ENCODE results near the gene FOXI1.

FOXI1 gene

GRCh38 chr5:170152767-170153166 lies 47.1 kb downstream of the FOXI1 start:
- no peak for TF ChIP-seq SIN3A (IDR thresholded peaks at IDR 0.05; ENCODE audit: borderline replicate concordance, insufficient read depth, low read length)
- TF ChIP-seq, protein P1, sequence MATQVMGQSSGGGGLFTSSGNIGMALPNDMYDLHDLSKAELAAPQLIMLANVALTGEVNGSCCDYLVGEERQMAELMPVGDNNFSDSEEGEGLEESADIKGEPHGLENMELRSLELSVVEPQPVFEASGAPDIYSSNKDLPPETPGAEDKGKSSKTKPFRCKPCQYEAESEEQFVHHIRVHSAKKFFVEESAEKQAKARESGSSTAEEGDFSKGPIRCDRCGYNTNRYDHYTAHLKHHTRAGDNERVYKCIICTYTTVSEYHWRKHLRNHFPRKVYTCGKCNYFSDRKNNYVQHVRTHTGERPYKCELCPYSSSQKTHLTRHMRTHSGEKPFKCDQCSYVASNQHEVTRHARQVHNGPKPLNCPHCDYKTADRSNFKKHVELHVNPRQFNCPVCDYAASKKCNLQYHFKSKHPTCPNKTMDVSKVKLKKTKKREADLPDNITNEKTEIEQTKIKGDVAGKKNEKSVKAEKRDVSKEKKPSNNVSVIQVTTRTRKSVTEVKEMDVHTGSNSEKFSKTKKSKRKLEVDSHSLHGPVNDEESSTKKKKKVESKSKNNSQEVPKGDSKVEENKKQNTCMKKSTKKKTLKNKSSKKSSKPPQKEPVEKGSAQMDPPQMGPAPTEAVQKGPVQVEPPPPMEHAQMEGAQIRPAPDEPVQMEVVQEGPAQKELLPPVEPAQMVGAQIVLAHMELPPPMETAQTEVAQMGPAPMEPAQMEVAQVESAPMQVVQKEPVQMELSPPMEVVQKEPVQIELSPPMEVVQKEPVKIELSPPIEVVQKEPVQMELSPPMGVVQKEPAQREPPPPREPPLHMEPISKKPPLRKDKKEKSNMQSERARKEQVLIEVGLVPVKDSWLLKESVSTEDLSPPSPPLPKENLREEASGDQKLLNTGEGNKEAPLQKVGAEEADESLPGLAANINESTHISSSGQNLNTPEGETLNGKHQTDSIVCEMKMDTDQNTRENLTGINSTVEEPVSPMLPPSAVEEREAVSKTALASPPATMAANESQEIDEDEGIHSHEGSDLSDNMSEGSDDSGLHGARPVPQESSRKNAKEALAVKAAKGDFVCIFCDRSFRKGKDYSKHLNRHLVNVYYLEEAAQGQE (IDR thresholded peaks at IDR 0.05; ENCODE audit: insufficient read depth in 1 of 2, low read depth in 2 of 2, low read length in 2 of 2): no peak

- TF ChIP-seq, protein P1 (IDR thresholded peaks at IDR 0.05; ENCODE audit: insufficient read depth in 1 of 2, low read depth in 2 of 2, low read length in 2 of 2): no peak
- TF ChIP-seq TAF1 (IDR thresholded peaks at IDR 0.05; ENCODE audit: borderline replicate concordance, insufficient read depth, low read length) (no peak), SIN3A (IDR thresholded peaks at IDR 0.05; ENCODE audit: borderline replicate concordance, insufficient read depth, low read length) (no peak), FOXP2 (optimal IDR thresholded peaks at IDR 0.05; ENCODE audit: borderline replicate concordance, extremely low read depth, extremely low read length, insufficient read depth) (no peak), POLR2AphosphoS5 (IDR thresholded peaks at IDR 0.05; ENCODE audit: low read depth, low read length) (no peak)
These were observed 48.6 kb downstream of the FOXI1 start for GRCh38 chr5:170154297-170154696.

GRCh38 chr5:170154744-170155143 lies 49.0 kb downstream of the FOXI1 start:
- no peak for TF ChIP-seq TAF1 (IDR thresholded peaks at IDR 0.05; ENCODE audit: borderline replicate concordance, insufficient read depth, low read length)
- no peak for TF ChIP-seq POLR2AphosphoS5 (IDR thresholded peaks at IDR 0.05; ENCODE audit: low read depth, low read length)
- TF ChIP-seq FOXP2 (optimal IDR thresholded peaks at IDR 0.05; ENCODE audit: borderline replicate concordance, extremely low read depth, extremely low read length, insufficient read depth): no peak
- TF ChIP-seq, protein P1 (IDR thresholded peaks at IDR 0.05; ENCODE audit: insufficient read depth in 1 of 2, low read depth in 2 of 2, low read length in 2 of 2): no peak
- no peak for TF ChIP-seq SIN3A (IDR thresholded peaks at IDR 0.05; ENCODE audit: borderline replicate concordance, insufficient read depth, low read length)

DNA sequence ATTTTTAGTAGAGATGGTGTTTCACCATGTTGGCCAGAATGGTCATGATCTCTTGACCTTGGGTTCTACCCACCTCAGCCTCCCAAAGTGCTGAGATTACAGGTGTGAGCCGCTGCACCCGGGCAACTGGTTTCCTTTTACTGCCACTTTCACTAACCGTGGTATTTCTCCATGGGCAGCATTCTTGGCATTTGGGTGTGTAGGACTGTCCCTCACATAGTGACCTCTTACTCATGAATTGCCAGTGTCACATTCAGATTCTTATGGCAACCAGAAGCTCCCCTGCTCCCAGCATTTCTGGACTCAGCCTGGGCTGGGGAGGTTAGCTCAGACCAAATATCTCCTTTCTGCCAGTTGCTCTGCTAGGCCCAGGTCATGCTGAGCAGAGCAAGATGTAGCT lies 50.1 kb downstream of the FOXI1 start:
- TF ChIP-seq, protein P1 (IDR thresholded peaks at IDR 0.05; ENCODE audit: insufficient read depth in 1 of 2, low read depth in 2 of 2, low read length in 2 of 2): no peak
- TF ChIP-seq TAF1 (IDR thresholded peaks at IDR 0.05; ENCODE audit: borderline replicate concordance, insufficient read depth, low read length) (no peak), POLR2AphosphoS5 (IDR thresholded peaks at IDR 0.05; ENCODE audit: low read depth, low read length) (no peak), FOXP2 (optimal IDR thresholded peaks at IDR 0.05; ENCODE audit: borderline replicate concordance, extremely low read depth, extremely low read length, insufficient read depth) (no peak), SIN3A (IDR thresholded peaks at IDR 0.05; ENCODE audit: borderline replicate concordance, insufficient read depth, low read length) (no peak)

- TF ChIP-seq, protein P1 (IDR thresholded peaks at IDR 0.05; ENCODE audit: insufficient read depth in 1 of 2, low read depth in 2 of 2, low read length in 2 of 2): no peak
- TF ChIP-seq SIN3A (IDR thresholded peaks at IDR 0.05; ENCODE audit: borderline replicate concordance, insufficient read depth, low read length): no peak
- TF ChIP-seq FOXP2 (optimal IDR thresholded peaks at IDR 0.05; ENCODE audit: borderline replicate concordance, extremely low read depth, extremely low read length, insufficient read depth): no peak
- TF ChIP-seq TAF1 (IDR thresholded peaks at IDR 0.05; ENCODE audit: borderline replicate concordance, insufficient read depth, low read length): no peak
- no peak for TF ChIP-seq POLR2AphosphoS5 (IDR thresholded peaks at IDR 0.05; ENCODE audit: low read depth, low read length)
These were observed 53.5 kb downstream of the FOXI1 start for GRCh38 chr5:170159101-170159698.
